Measurements from ENCODE around the gene RANBP2.

DNA sequence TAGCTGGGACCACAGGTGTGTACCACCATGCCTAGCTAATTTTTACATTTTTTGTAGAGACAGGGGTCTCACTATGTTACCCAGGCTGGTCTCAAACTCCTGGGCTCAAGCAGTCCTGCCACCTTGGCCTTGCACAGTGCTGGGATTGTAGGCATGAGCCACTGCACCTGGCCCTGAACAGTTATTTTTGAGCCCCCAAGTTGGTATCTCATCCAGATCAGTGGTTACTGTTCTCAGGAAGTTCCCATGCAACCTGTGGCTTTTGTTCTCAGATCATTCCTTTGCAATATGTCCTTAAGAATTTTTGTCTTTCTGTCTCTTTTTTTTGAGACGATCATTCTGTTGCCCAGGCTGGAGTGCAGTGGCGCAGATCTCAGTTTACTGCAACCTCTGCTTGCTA, 59.6 kb downstream of the RANBP2 start:
- TF ChIP-seq POLR2A (IDR thresholded peaks at IDR 0.05; ENCODE audit: low read length) (no peak), GATA1 (IDR thresholded peaks at IDR 0.05; ENCODE audit: low read depth, low read length) (no peak)

Measured in erythroblast (primary cell).